ENCODE measurements around the gene HAPLN3.
"Not testable (repeated sequence)": the region's sequence is repeated elsewhere in the genome, so short reads cannot be mapped to it uniquely, and the experiment has no call there.

The HAPLN3 gene

GRCh38 chr15:88938802-88939485, 43.6 kb upstream of the HAPLN3 start:
- Histone ChIP-seq H3K27me3 (replicated peaks; ENCODE audit: insufficient read depth, low read length) (no peaks in the 10 kb centered on the region), H3K9me2 (replicated peaks; ENCODE audit: insufficient read depth, low read length) (no peaks in the 10 kb centered on the region), H3K27ac (ENCODE audit: low read length) (no peak overlapping the region), H3K4me1 (ENCODE audit: low read length) (no peaks in the 10 kb centered on the region), H3K9ac (ENCODE audit: low read length) (no peak overlapping the region), H2AFZ (ENCODE audit: low read length) (no peak overlapping the region), H3K4me3 (ENCODE audit: low read length) (no peak overlapping the region), H4K20me1 (ENCODE audit: insufficient read depth, low read length) (no peaks in the 10 kb centered on the region), H3K4me2 (ENCODE audit: low read depth, low read length) (no peak overlapping the region), H3F3A (ENCODE audit: insufficient read depth, low read length) (no peaks in the 10 kb centered on the region), H3K9me3 (replicated peaks; ENCODE audit: insufficient read depth, low read length) (no peaks in the 10 kb centered on the region), H3K36me3 (replicated peaks; ENCODE audit: insufficient read depth, low read length) (no peaks in the 10 kb centered on the region), H3K79me2 (ENCODE audit: low read length) (no peaks in the 10 kb centered on the region)
- TF ChIP-seq EZH2 (optimal IDR thresholded peaks at IDR 0.05; ENCODE audit: low read depth, low read length): no peak
- no peak for TF ChIP-seq CTCF (IDR thresholded peaks at IDR 0.05; ENCODE audit: low read length)
- TF ChIP-seq EZH2phosphoT487 (IDR thresholded peaks at IDR 0.05; ENCODE audit: low read length): no peak
- no peak for DNase-seq

- DNase-seq; H3K27ac ChIP-seq (ENCODE audit: low read length); H3K9me3 ChIP-seq (replicated peaks; ENCODE audit: insufficient read depth, low read length); H3K79me2 ChIP-seq (ENCODE audit: low read length); H3K9ac ChIP-seq (ENCODE audit: low read length); H3K27me3 ChIP-seq (replicated peaks; ENCODE audit: insufficient read depth, low read length); H3K9me2 ChIP-seq (replicated peaks; ENCODE audit: insufficient read depth, low read length); H4K20me1 ChIP-seq (ENCODE audit: insufficient read depth, low read length); H3K36me3 ChIP-seq (replicated peaks; ENCODE audit: insufficient read depth, low read length); H3K4me3 ChIP-seq (ENCODE audit: low read length); H3K4me1 ChIP-seq (ENCODE audit: low read length); H3F3A ChIP-seq (ENCODE audit: insufficient read depth, low read length); H3K4me2 ChIP-seq (ENCODE audit: low read depth, low read length); H2AFZ ChIP-seq (ENCODE audit: low read length): not testable (repeated sequence)
These were observed 39.1 kb upstream of the HAPLN3 start for GRCh38 chr15:88934449-88934848.

- H3K36me3 ChIP-seq (replicated peaks; ENCODE audit: insufficient read depth, low read length): no peaks in the 10 kb centered on the region
- no peak overlapping the region for H3K27ac ChIP-seq (ENCODE audit: low read length)
- H2AFZ ChIP-seq (ENCODE audit: low read length): no peak overlapping the region
- DNase-seq: no peak
- no peaks in the 10 kb centered on the region for H3K9me3 ChIP-seq (replicated peaks; ENCODE audit: insufficient read depth, low read length)
- no peaks in the 10 kb centered on the region for H3K27me3 ChIP-seq (replicated peaks; ENCODE audit: insufficient read depth, low read length)
- H3K4me3 ChIP-seq (ENCODE audit: low read length): no peak overlapping the region
- no peaks in the 10 kb centered on the region for H3F3A ChIP-seq (ENCODE audit: insufficient read depth, low read length)
- TF ChIP-seq EZH2phosphoT487 (IDR thresholded peaks at IDR 0.05; ENCODE audit: low read length) (no peak), EZH2 (optimal IDR thresholded peaks at IDR 0.05; ENCODE audit: low read depth, low read length) (no peak), CTCF (IDR thresholded peaks at IDR 0.05; ENCODE audit: low read length) (no peak)
- no peaks in the 10 kb centered on the region for H3K9me2 ChIP-seq (replicated peaks; ENCODE audit: insufficient read depth, low read length)
- H3K79me2 ChIP-seq (ENCODE audit: low read length): no peaks in the 10 kb centered on the region
- no peak overlapping the region for H3K4me2 ChIP-seq (ENCODE audit: low read depth, low read length)
- H3K4me1 ChIP-seq (ENCODE audit: low read length): no peaks in the 10 kb centered on the region
- H3K9ac ChIP-seq (ENCODE audit: low read length): no peak overlapping the region
- no peaks in the 10 kb centered on the region for H4K20me1 ChIP-seq (ENCODE audit: insufficient read depth, low read length)
These were observed 37.6 kb upstream of the HAPLN3 start for GRCh38 chr15:88932875-88933330.

GRCh38 chr15:88932271-88932874, 37.0 kb upstream of the HAPLN3 start:
- Histone ChIP-seq H3K4me3 (ENCODE audit: low read length) (no peak overlapping the region), H3K9ac (ENCODE audit: low read length) (no peak overlapping the region), H4K20me1 (ENCODE audit: insufficient read depth, low read length) (no peaks in the 10 kb centered on the region), H3K27me3 (replicated peaks; ENCODE audit: insufficient read depth, low read length) (no peaks in the 10 kb centered on the region), H3K4me2 (ENCODE audit: low read depth, low read length) (no peak overlapping the region), H3K9me3 (replicated peaks; ENCODE audit: insufficient read depth, low read length) (no peaks in the 10 kb centered on the region), H3K9me2 (replicated peaks; ENCODE audit: insufficient read depth, low read length) (no peaks in the 10 kb centered on the region), H2AFZ (ENCODE audit: low read length) (no peak overlapping the region), H3K36me3 (replicated peaks; ENCODE audit: insufficient read depth, low read length) (no peaks in the 10 kb centered on the region), H3F3A (ENCODE audit: insufficient read depth, low read length) (no peaks in the 10 kb centered on the region), H3K4me1 (ENCODE audit: low read length) (no peaks in the 10 kb centered on the region), H3K79me2 (ENCODE audit: low read length) (no peaks in the 10 kb centered on the region), H3K27ac (ENCODE audit: low read length) (no peak overlapping the region)
- DNase-seq: no peak
- TF ChIP-seq CTCF (IDR thresholded peaks at IDR 0.05; ENCODE audit: low read length) (no peak), EZH2phosphoT487 (IDR thresholded peaks at IDR 0.05; ENCODE audit: low read length) (no peak), EZH2 (optimal IDR thresholded peaks at IDR 0.05; ENCODE audit: low read depth, low read length) (no peak)

Measured in MM.1S (cell line).